ENCODE measurements around the gene SCN1B.
"Not testable (repeated sequence)": the region's sequence is repeated elsewhere in the genome, so short reads cannot be mapped to it uniquely, and the experiment has no call there.

The SCN1B gene

GRCh38 chr19:35000647-35001501, 29.4 kb upstream of the SCN1B start:
- no peak for DNase-seq (ENCODE audit: low read depth, low spot score)

- no peak for DNase-seq (ENCODE audit: low read depth, low spot score)
Observed at GRCh38 chr19:35002037-35002535, 28.2 kb upstream of the SCN1B start.

GRCh38 chr19:35004517-35005255, 25.6 kb upstream of the SCN1B start:
- DNase-seq (ENCODE audit: low read depth, low spot score), result no peak

- DNase-seq (ENCODE audit: low read depth, low spot score), result no peak
Observed at GRCh38 chr19:35005256-35005977, 24.9 kb upstream of the SCN1B start.

- DNase-seq (ENCODE audit: low read depth, low spot score), result not testable (repeated sequence)
Observed at GRCh38 chr19:35006007-35006341, 24.3 kb upstream of the SCN1B start.

GRCh38 chr19:35006342-35006998, 23.8 kb upstream of the SCN1B start:
- no peak for DNase-seq (ENCODE audit: low read depth, low spot score)

GRCh38 chr19:35006999-35007365, 23.3 kb upstream of the SCN1B start:
- DNase-seq (ENCODE audit: low read depth, low spot score), result no peak

GRCh38 chr19:35007427-35007826, 22.8 kb upstream of the SCN1B start:
- not testable (repeated sequence) for DNase-seq (ENCODE audit: low read depth, low spot score)

- no peak for DNase-seq (ENCODE audit: low read depth, low spot score)
Observed at GRCh38 chr19:35008891-35009341, 21.4 kb upstream of the SCN1B start.

- DNase-seq (ENCODE audit: low read depth, low spot score), result no peak
Observed at GRCh38 chr19:35009424-35010415, 20.6 kb upstream of the SCN1B start.

GRCh38 chr19:35011091-35011689, 19.1 kb upstream of the SCN1B start:
- DNase-seq (ENCODE audit: low read depth, low spot score), result no peak

- no peak for DNase-seq (ENCODE audit: low read depth, low spot score)
Observed at GRCh38 chr19:35011737-35012682, 18.3 kb upstream of the SCN1B start.

- DNase-seq (ENCODE audit: low read depth, low spot score), result no peak
Observed at GRCh38 chr19:35013041-35013819, 17.0 kb upstream of the SCN1B start.

- DNase-seq (ENCODE audit: low read depth, low spot score), result no peak
Observed at GRCh38 chr19:35013820-35014754, 16.2 kb upstream of the SCN1B start.

- not testable (repeated sequence) for DNase-seq (ENCODE audit: low read depth, low spot score)
Observed at GRCh38 chr19:35014774-35015173, 15.5 kb upstream of the SCN1B start.

- no peak for DNase-seq (ENCODE audit: low read depth, low spot score)
Observed at GRCh38 chr19:35015270-35015953, 14.9 kb upstream of the SCN1B start.
